Fibroblast of villous mesenchyme (primary cell): ENCODE data around the gene CPM. TPM values are rescaled to one million over a fixed set of nuclear protein-coding genes. Genes with fewer than 3 reads are reported as not detected.

Experiments used
- DNase-seq: peaks from one replicate; pipeline ENCODE4 v3.0.0-alpha.2; 2010; ENCODE audit warnings: low read depth
- H3K4me3 ChIP-seq: 2 replicates; pipeline ENCODE4 v1.5.1; 2011; ENCODE audit warnings: low read depth, mild to moderate bottlenecking, low read length
- CTCF ChIP-seq: IDR thresholded peaks from 2 replicates; pipeline ENCODE4 v1.5.1; 2012; ENCODE audit warnings: low read depth, mild to moderate bottlenecking, low read length; ENCODE audit not compliant: insufficient read depth
- total RNA-seq: library from RNA; depleted of rRNA; stranded (reverse); fragments of >200 nt; gene quantifications from 2 replicates; pipeline ENCODE4 v1.2.3, GENCODE V29; 2012

Gene CPM
- total RNA-seq, 1 donor, result 23.3 TPM

- no peak for DNase-seq
- no peak overlapping the region for H3K4me3 ChIP-seq
Observed at GRCh38 chr12:68835333-68835908, 97.5 kb downstream of the CPM start.

GRCh38 chr12:68833508-68833907 lies 99.5 kb downstream of the CPM start:
- no peak for TF ChIP-seq CTCF
- no peak for DNase-seq
- no peak overlapping the region for H3K4me3 ChIP-seq

More at GRCh38 chr12:68835333-68835908, 97.5 kb downstream of the CPM start:
- TF ChIP-seq CTCF, result no peak

GRCh38 chr12:68832504-68832867 lies 100.5 kb downstream of the CPM start:
- TF ChIP-seq CTCF, result no peak
- no peak overlapping the region for H3K4me3 ChIP-seq
- no peak for DNase-seq

GRCh38 chr12:68831751-68832503 lies 101.0 kb downstream of the CPM start:
- TF ChIP-seq CTCF, result no peak
- no peak for DNase-seq
- H3K4me3 ChIP-seq, result no peak overlapping the region

GRCh38 chr12:68831272-68831671 lies 101.7 kb downstream of the CPM start:
- no peak for TF ChIP-seq CTCF
- no peak for DNase-seq
- no peak overlapping the region for H3K4me3 ChIP-seq

GRCh38 chr12:68828672-68829068 lies 104.3 kb downstream of the CPM start:
- no peak for TF ChIP-seq CTCF
- no peak for DNase-seq
- H3K4me3 ChIP-seq, result no peak overlapping the region
